NCI-H526 (cell line): ENCODE data around the gene CRTC1.
"Not testable (repeated sequence)": the region's sequence is repeated elsewhere in the genome, so short reads cannot be mapped to it uniquely, and the experiment has no call there.

Source experiments
- DNase-seq, 2 experiments: peaks; one replicate each; lab custom pipeline; 2025; lab: John Stamatoyannopoulos, UW

CRTC1 gene

DNA sequence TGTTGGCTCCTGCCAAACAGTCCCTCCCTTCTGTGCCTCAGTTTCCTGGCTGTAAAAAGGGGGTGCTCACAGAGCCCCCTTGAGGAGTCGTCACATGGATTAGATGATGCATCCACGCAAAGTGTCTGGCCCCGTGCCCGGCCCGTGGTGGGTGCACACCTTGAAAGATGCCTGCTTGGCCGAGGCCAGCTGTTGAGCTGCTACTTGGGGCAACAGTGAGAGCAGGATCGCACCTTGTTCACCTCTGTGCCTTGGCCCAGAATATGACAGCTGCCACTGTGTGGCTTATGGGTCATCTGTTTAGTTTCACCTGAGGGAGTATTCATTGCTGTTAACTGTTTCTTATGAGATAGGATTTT lies 17.7 kb downstream of the CRTC1 start:
- DNase-seq = no peak

DNA sequence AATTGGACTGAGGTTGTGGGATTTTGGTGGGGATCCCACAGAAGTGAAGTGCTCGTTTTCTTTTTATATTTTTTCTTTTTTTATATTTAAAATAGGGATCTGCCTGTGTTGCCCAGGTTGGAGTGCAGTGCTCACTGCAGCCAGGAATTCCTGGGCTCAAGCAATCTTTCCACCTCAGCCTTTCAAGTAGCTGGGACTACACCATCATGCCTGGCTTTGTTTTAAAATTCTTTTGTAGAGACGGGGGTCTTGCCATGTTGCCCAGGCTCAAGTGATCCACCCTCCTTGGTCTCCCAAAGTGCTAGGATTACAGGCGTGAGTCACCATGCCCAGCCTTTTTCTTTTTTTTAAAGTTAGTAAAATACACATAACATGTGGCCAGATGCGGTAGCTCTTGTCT lies 20.6 kb downstream of the CRTC1 start:
- no peak for DNase-seq

DNA sequence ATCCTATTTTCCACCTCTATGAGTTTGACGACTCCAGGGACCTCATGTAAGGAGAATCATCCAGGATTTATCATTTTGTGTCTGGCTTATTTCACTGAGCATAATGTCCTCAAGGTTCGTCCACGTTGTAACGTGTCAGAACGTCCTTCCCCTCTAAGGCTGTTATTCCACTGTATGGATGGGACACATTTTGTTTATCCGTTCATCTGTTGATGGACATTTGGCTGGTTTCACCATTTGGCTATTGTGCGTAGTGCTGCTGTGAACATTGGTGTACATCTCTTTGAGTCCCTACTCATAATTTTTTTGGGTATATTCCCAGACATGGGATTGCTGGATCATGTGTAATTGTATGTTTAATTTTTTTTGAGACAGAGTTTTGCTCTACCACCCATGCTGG lies 21.5 kb downstream of the CRTC1 start:
- DNase-seq = no peak

DNA sequence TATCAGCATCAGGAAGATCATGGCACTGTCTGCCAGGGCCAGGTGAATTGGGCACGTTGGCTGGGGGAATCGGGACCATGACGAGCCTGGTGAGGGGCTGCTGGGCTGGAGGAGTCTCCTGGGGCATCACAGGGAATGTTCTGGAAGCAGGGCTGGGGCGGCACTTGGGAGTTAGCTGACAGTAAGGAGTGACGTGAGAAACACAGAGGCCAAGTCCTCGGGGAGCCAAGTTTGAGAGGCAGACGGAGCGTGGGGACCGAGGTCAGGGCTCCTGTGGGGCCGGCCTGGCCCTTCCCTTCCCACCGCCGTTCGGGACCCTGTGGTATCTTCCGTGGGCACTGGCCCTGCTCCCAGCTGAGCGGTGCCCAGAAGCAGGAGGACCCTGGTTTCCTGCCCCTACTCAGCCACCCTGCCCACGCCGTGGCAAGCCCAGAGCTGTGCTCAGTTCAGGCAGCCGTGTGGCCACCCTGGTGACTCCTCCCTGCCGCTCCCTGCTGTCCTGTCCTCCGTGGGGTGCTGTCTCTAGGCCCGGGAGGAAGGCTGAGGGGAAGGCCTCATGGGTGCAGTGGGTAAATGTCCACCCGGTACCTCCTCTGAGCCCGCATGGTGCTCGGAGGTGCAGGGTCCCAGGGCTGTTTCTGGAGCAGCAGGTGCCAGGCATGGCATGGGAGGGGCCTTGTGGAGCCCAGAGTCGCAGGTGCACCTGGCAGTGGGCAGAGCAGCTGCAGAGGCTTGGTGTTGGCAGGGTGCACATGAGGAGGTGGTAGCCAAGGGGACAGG lies 25.2 kb downstream of the CRTC1 start:
- DNase-seq = no peak

DNA sequence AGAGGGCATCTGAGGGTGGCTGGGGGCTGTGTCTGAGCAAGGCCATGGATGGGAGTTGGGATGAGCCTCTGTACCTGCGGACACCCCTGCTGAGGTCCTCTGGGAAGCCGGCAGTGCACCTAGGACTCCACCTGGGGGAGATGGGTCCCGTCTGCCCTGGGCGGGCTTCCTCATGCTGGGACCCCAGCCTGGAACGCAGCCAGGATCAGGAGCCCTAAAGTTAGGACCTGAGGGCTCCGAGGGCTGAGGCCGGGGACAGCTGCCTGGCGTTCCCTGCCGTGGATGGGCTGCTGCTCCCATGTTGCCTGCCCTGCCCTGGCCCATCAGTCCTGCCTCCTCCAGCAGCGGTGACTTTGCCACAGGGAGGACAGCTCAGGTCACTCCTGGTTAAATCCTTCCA lies 26.1 kb downstream of the CRTC1 start:
- no peak for DNase-seq

DNA sequence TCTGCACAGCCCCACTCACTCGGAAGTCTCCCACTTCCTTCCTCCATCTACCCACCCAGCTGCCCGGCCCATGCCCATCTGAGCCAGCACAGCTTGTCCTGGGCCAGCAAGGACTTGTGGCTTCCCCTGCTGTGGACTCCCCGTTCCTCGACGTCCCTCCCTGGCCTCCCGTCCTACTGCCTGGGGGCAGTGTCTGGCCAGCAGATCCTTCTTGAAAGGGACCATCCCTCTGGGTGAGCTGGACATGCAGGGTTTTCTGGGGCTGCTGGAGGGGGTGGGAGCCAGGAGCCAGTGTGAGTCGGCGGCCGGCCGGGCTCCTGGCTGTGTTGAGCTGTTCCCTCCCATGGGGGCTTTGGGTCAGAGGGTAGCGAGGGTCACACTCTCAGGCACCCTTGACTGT lies 26.7 kb downstream of the CRTC1 start:
- DNase-seq = no peak

DNA sequence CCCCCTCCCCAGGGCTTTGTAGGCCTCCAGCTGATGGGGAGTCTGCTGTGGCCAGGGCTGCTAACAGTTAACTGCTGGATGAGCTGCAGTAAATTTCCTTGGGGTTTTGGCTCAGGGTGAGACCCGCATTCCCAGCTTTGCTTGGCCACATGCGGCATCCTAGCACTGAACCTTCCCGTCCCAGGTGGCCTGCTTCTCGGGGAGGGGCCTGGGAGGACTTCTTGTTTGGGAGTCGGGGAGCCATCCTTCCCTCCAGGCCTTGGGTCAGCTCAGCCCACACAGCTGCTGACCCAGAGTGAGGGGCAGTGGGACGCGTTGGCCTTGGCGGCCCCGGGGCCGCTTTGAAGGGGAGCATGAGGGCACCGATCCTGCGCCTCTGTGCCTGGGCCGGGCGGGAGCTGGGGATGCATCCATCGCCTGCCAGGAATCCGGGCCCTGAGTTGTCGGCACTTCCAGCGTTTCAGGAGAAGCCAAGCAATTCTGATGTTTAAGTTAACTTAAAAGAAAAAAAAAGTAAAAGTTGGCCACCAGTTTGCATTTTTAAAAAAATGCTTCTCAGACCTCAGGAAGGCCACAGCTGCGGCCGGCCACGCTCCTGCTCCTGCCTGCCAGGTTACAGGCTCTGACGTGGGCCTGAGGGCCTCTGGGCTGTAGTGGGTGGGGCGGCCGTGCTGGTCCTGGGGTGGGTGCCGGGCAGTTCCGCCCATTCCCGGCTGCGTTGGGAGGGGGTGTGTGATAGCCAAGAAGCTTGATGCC lies 27.7 kb downstream of the CRTC1 start:
- DNase-seq = no peak

DNA sequence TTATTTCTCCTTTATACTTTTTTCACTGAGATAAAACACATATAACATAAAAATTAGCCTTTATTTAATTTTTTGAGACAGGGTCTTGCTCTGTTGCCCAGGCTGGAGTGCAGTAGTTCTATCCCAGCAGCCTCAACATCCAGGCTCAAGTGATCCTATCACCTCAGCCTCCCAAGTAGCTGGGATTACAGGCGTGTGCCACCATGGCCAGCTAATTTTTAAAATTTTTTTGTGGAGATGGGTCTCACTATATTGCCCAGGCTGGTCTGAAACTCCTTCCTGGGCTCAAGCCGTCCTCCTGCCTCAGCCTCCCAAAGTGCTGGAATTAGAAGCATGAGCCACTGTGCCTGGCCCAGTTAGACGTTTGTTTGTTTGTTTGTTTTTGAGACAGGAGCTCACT lies 28.4 kb downstream of the CRTC1 start:
- DNase-seq = no peak

DNA sequence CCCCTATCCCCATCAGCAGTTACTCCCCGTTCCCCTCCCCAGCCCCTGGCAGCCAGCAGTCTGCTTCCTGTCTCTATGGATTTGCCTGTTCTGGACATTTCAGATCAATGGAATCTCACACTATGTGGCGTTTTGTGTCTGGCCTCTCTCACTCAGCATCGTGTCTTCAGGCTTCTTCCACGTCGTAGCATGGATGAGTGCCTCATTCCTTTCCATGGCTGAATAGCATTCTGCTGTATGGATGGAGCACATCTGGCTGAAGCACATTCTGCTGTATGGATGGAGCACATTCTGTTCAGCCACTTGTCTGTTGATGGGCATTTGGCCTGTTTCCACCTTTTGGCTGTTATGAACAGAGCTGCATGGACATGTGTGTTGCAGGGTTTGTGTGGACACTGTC lies 29.5 kb downstream of the CRTC1 start:
- no peak for DNase-seq

DNA sequence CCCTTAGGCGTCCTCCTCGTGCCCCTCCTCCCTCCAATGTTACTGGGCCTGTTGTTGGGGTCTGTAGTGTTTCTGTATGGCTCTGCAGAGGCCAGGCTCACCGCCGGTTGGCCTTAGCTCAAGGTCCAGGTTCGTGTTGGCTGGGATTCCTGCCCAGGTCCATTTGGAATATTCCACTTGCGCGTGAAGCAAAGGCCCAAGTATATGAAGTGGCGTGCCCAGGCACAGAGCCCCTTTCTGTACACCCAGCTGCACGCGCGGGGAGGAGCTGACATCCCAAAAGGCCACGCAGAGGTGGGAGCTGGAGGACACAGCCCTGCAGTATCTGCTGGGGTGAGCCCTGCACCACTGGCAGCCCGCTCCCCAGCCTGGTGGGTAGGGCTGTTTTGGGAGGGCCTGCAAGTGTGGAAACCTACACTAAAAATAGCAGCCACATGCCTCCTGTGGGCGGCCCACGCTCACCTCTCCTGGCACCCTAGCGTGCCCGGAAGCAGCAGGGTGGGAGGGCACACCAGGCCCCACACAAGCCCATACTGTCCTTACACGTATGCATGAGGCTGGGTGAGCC lies 30.2 kb downstream of the CRTC1 start:
- DNase-seq = no peak

DNA sequence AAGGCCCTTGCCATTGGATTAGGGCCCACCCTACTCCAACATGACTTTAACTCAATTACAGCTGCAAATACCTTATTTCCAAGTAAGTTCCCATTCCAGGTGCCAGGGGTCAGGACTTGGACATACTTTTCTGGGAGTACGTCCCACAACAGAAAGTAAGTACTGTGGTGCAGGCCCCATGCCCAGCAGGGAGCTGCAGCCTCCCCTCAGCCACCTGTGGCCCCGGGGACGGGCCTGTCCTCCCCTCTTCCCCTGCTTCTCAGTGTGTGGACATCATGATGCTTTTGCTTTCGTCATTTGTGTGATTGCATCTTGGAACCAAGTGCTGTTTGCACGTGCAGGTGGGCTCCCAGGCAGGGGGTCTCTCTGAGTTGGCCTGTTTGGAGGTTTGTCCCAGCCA lies 31.9 kb downstream of the CRTC1 start:
- DNase-seq = no peak

DNA sequence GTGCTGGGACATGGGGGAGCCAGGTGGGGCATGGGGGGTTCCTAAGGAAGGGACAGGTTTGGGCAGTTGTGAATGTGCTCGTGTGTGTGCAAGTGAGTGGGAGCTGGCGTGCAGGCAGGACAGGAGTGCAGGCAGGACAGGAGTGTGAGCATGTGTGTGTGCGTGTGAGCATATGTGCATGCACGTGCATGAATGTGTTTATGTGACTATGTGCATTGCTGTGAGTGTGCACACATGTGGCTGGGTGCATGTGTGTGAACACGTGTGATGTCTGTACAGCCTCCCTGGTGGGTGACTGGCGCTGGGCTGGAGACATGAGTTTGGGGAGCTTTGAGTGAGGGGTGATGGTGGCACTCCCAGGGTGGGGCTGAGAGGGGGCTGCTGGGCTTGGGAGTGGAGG lies 33.4 kb downstream of the CRTC1 start:
- no peak for DNase-seq

DNA sequence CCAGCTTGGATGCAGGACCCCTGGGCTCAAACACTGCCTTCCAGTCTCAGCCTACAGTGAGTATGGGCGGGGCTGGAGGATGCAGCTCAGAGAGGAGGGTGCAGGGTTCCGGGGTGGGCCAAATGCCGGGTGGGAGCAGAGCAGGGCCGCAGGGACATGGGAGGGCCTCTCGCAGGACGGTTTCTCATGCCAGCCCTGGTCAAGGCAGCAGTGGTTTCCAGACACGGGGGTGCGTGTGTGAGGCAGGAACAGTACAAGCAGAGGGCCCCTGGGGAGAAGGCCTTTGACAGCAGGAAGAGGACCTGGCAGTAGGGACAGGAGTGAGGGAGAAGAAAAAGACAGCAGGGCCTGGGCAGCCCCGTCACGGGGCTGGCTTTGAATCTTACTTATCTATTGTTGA lies 34.1 kb downstream of the CRTC1 start:
- no peak for DNase-seq

DNA sequence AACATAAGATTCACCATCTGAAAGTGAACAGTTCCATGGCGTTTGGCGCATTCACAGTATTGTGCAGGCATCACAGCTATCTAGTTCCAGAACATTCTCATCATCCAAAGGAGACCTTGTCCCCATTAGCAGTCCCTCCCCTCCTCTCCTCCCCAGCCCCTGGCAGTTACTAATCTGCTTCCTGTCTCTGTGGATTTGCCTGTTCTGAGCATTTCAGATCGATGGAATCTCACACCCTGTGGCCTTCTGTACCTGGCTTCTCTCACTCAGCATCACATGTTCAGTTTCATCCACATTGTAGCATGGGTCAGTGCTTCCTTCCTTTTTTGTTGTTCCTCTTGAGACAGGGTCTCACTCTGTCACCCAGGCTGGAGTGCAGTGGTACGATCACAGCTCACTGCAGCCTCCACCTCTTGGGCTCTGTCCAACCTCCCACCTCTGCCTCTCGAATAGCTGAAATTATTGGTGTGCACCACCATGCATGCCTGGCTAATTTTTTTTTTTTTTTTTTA lies 34.6 kb downstream of the CRTC1 start:
- DNase-seq = no peak

DNA sequence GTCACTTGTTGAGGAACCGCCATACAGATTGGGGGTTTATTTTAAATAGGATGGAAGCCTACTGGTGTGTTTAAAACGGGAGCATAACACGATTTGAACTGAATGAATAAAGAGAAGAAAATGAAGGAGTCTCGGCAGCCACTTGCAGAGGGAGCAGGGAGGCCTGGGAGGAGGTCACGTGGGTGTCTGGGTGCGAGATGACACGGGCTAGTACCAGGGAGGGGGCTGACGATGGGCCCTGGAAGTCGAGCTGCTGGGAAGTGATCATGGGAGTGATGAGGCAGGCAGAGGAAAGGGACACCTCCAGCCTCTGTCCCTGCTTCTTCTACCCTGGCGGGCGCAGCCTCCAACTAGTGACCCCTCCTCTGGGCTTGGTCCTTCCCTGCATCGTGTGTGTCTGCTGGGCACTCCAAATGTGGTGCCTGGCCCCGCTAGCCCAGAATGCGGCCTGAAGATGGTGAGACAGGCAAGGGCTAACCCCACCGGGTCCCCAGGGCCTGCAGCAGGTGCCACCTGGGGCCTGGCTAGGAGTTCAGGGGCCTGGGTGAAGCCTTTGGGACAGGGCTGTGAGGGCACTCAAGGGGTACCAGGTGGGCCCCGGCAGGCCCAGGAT lies 35.5 kb downstream of the CRTC1 start:
- no peak for DNase-seq

DNA sequence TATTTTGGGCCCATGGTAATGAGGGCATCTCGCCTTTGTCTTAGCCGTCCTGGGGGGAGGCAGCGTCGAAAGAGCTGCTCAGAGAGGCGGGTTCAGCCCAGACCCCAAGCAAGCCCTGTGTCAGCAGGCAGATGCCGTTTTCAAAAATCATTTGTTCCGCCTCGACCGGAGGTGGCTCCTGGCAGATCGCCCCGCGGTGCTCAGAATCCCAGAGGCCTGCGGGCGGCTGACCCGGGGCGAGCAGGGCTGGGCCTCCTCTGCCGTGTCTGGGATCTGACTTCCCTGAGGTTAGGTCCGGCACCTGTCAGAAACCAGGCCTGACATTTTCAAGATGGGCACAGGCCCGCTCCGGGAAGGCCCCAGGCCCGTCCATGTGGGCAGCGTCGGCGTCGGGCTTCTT lies 36.1 kb downstream of the CRTC1 start:
- no peak for DNase-seq

DNA sequence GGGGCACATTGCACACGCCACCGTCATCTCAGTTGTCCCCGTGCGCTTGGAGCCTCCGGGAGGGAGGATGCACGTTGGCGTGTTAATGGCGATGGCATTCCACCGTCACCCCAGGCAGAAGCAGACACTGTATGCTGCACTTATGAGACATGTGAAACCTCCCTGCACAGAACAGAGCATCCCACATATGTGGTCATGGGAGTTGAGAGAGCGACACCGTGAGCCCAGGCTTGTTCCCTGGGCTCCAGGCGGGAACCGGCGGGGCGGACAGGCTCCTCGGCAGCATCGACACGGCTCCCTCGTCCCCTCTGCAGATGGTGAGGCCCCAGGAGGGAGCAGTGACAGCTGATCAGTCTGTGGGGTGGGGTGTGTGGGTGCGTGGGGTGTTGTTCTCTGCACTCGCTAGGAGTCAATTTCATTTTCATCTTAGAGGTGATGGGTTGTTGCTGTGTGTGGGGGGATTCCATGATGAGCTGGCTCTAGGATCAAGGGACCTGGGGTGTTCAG lies 40.4 kb downstream of the CRTC1 start:
- DNase-seq = no peak

DNA sequence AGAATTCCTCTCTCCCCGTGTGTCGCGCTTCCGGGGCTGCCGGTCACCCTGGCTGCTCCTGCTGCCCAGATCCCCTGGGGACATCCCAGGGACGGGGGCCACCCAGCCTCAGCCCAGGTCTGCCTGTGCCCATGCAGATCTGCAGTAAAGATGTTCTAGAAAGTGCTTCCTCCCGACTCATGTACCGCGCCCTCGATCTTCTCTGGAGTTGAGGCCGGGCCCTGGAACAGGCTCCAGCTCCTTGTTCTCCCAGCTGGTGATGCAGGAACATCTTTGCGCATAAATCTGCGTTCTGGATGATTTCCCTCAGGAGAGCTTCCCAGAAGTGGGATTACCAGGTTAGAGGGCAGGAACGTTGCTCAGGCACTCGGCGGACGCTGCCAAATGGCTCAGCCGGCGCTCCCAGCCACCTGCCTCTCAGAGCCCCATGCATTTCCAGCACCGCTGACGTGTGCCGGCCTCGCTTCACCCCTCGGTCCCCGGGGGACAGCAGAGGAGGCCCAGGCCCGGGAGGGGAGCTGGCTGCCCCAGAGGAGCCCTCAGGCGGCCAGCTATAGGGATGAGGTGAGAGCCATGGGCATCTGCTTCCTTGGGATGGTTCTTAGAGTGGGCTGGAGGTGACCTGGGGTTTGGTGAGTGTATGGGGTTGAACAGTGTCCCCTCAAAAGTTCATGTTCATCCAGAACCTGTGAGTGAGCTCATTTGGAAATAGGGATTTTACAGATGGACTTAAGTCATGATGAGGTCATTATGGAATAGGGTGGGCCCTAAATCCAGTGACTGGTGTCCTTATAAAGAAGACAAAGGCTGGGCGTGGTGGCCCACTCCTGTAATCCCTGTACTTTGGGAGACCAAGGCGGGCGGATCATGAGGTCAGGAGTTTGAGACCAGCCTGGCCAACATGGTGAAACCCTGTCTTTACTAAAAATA lies 42.6 kb downstream of the CRTC1 start:
- DNase-seq = no peak

DNA sequence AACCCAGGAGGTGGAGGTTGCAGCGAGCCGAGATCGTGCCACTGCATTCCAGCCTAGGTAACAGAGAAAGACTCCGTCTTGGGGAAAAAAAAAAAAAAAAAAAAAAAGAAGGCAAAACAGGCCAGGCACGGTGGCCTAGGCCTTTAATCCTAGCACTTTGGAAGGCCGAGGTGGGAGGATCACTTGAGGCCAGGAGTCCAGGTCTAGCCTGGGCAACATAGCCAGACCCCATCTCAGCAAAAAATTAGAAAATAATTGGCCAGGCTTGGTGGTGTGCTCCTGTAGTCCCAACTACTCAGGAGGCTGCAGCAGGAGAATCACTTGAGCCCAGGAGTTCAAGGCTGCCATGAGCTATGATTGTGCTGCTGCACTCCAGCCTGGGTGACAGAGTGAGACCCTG lies 43.4 kb downstream of the CRTC1 start:
- no peak for DNase-seq

DNA sequence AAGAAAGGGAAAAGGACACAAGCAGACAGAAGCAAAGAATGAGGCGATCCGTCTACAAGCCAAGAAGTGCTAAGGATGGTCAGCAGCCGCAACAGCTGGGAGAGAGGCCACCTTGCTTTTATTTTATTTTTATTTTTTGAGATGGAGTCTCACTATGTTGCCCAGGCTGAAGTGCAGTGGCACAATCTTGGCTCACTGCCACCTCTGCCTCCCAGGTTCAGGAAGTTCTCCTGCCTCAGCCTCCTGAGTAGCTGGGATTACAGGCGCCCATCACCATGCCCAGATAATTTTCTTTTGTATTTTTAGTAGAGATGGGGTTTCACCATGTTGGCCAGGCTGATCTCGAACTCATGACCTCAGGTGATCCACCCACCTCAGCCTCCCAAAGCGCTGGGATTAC lies 44.1 kb downstream of the CRTC1 start:
- not testable (repeated sequence) for DNase-seq

DNA sequence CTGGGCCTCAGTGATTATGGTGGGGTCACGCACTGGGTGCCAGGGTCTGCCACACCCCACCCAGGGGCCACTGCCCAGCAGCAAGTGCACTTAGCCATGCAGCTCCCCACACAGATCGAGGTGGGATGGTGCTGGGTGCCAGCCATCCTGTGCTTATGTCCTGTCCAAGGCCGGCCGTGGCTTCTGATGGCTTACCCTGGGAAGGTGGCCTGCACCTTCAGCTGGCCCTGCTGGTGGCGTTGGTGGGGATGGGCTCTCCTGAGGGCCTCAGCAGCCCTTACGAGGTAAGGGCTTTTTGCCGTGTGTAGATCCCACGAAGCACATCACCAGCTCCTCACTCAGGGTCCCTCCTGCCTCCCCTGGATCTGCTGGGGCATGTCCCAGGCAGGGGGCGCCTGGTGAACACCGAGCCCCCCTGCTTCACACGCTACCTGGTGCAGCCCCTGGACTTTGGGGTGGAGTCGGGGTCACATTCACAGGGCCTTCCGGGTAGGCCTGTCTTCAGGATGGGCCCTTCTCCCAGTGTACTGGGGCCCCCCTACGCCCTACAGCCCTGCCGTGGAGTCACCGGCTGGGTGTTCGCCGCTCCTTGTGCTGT lies 46.6 kb downstream of the CRTC1 start:
- DNase-seq = no peak
